Activated CD8-positive, alpha-beta T cell treated with anti-CD3 and anti-CD28 coated beads for 36 hours (primary cell): ENCODE results near the gene RBM47. TPM values are rescaled to one million over a fixed set of nuclear protein-coding genes. Genes with fewer than 3 reads are reported as not detected.
"Not testable (repeated sequence)": the region's sequence is repeated elsewhere in the genome, so short reads cannot be mapped to it uniquely, and the experiment has no call there.

Experiments used
- ATAC-seq: fragments of 200-7000 bp; cut with Tn5 transposase; one replicate; pipeline ENCODE4 v1.10.0; 2021; ENCODE audit warnings: mild to moderate bottlenecking, moderate library complexity
- CTCF ChIA-PET: fragments of 350-600 bp; sonication (Branson Sonifier 250); formaldehyde crosslinking; loops from one replicate; lab custom pipeline; 2021; ENCODE audit warnings: antibody characterized with exemption; lab: Charles Lee
- POLR2A ChIA-PET: fragments of 350-600 bp; sonication (Branson Sonifier 250); formaldehyde crosslinking; loops from one replicate; lab custom pipeline; 2021; ENCODE audit warnings: antibody characterized with exemption; lab: Charles Lee
- DNase-seq: peaks from one replicate; pipeline ENCODE4 v3.0.0-alpha.2; 2020
- H3K27ac Mint-ChIP-seq: one replicate; pipeline ENCODE4 v1.8.0; 2021; ENCODE audit warnings: mild to moderate bottlenecking, mixed read lengths
- H3K27me3 Mint-ChIP-seq: one replicate; pipeline ENCODE4 v1.8.0; 2021; ENCODE audit warnings: mixed read lengths
- H3K36me3 Mint-ChIP-seq: one replicate; pipeline ENCODE4 v1.8.0; 2021; ENCODE audit warnings: low read depth, mixed read lengths
- H3K4me1 Mint-ChIP-seq: one replicate; pipeline ENCODE4 v1.8.0; 2021; ENCODE audit warnings: low read depth, mixed read lengths
- H3K4me3 Mint-ChIP-seq: one replicate; pipeline ENCODE4 v1.8.0; 2021; ENCODE audit warnings: mild to moderate bottlenecking, moderate library complexity, mixed read lengths
- H3K9me3 Mint-ChIP-seq: one replicate; pipeline ENCODE4 v1.8.0; 2021; ENCODE audit warnings: mixed read lengths
- CTCF ChIP-seq: fragments of 200-600 bp; IDR thresholded peaks from one replicate; pipeline ENCODE4 v1.8.0; 2022; ENCODE audit warnings: antibody characterized with exemption, mild to moderate bottlenecking
- intact Hi-C: fragments of 100-400 bp; cut with micrococcal nuclease; formaldehyde crosslinking; loops from one replicate; pipeline ENCODE4 v1.10.0; 2022
- total RNA-seq, 2 experiments: library from RNA; stranded (reverse); gene quantifications; one replicate each; pipeline ENCODE4 v1.2.3, GENCODE V29; 2021

Gene RBM47
- total RNA-seq, 2 experiments from 2014 or later, result 0.13 to 0.74 TPM

DNA sequence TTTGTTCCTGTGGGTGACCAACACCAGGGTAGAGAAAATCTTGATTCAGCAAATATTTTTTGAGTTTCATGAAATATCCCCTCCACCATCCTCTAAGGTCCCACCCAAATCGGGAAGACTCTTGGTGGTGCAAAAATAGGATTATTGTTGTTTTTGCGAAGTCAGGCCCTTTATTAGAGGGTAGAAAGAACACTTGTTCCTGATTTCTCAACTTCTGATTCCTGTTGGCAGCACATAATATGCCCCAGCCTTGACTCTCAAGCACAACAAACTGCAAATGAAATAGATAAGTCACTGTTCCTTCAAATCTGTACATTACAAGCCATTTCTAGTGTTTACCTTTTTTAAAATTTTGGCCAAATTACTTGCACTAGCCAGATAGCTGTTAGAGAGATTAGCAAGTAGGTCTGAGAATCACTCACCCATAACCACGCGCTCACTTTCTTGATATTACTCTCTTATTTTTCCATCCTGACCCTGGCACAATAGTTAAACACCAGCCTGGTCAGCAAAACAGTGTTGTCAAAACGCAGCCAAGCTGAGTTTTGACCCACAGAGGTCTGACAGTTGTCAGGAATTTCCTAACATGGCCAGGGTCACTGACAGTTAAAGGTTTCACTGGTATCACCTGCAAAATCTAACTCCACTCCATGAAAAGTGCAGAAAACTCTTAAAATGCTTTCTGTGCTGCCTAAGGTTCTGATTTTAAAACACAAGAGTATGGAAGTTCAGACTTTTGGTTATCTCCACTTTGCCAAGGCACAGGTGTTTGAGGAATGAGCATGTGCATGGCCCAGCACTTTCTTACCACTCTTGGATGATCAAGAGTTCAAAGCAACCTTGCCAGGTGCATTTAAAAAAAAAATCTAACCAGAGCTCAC, 69.8 kb downstream of the RBM47 start:
- H3K4me3 Mint-ChIP-seq, result no peak overlapping the region
- intact Hi-C loops, result loop anchor here (10.0 kb wide), 1 partner anchor 155 kb away; no protein-coding TSS in a partner anchor
- H3K36me3 Mint-ChIP-seq, result no peaks in the 10 kb centered on the region

GRCh38 chr4:40557736-40558135, 71.9 kb downstream of the RBM47 start:
- Mint-ChIP-seq H3K4me1 (peaks cover 4% of the 10 kb centered on the region), H3K9me3 (no peaks in the 10 kb centered on the region), H3K27me3 (no peaks in the 10 kb centered on the region), H3K27ac (no peak overlapping the region), H3K36me3 (no peaks in the 10 kb centered on the region), H3K4me3 (no peak overlapping the region)
- ATAC-seq, result no peak
- ChIA-PET CTCF (interaction anchor here (1.0 kb wide), 1 partner anchor 283 kb away, joined by 3 read pairs; no protein-coding TSS in a partner anchor), POLR2A (no interaction called here)
- no peak for DNase-seq
- no peak for TF ChIP-seq CTCF
- intact Hi-C loops, result loop anchor here (10.0 kb wide), 1 partner anchor 157 kb away; no protein-coding TSS in a partner anchor

More for the DNA sequence above, 69.8 kb downstream of the RBM47 start:
- H3K4me1 Mint-ChIP-seq, result peaks cover 4% of the 10 kb centered on the region
- TF ChIP-seq CTCF, result no peak
- DNase-seq (no peak), ATAC-seq (no peak)
- ChIA-PET CTCF (no interaction called here), POLR2A (no interaction called here)
- H3K27me3 Mint-ChIP-seq, result no peaks in the 10 kb centered on the region
- H3K9me3 Mint-ChIP-seq, result no peaks in the 10 kb centered on the region
- H3K27ac Mint-ChIP-seq, result no peak overlapping the region

DNA sequence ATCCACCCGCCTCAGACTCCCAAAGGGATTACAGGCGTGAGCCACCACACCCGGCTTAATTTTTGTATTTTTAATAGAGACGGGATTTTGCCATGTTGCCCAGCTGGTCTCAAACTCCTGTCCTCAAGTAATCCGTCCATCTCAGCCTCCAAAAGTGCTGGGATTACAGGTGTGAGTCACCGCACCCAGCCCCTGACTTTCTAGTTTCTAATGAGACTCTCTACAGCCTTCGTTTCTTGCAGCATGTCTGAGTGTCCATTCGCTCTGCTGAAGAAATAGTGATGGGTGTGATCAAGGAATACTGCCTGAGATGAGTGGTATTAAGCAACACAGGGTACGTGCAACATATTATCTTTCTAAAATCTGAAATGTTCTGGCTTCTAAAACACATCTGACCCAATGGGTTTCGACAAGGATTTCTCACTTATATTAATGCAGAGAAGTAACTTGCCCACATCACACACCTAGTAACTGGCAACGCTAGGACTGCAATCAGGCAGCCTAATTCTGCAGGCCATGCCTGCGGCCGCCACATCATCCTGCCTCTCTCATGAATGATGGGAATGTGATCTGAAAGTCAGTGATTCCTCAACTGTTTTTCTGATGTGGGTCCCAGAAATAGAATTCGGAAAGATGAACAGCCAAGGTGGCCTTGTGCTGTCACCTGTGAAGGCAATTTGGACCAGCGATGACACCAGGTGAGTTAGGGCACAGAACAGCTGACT, 74.3 kb downstream of the RBM47 start:
- POLR2A ChIA-PET, result no interaction called here
- DNase-seq (no peak), ATAC-seq (no peak)
- H3K9me3 Mint-ChIP-seq, result no peaks in the 10 kb centered on the region
- no peak overlapping the region for H3K4me3 Mint-ChIP-seq
- H3K36me3 Mint-ChIP-seq, result no peaks in the 10 kb centered on the region
- TF ChIP-seq CTCF, result no peak
- H3K27ac Mint-ChIP-seq, result no peak overlapping the region
- CTCF ChIA-PET, result no interaction called here
- H3K4me1 Mint-ChIP-seq, result peaks cover 19% of the 10 kb centered on the region
- no peaks in the 10 kb centered on the region for H3K27me3 Mint-ChIP-seq
- intact Hi-C loops, result loop anchor here (10.0 kb wide), 1 partner anchor 159 kb away; no protein-coding TSS in a partner anchor

- ATAC-seq, H3K9me3 Mint-ChIP-seq, H3K36me3 Mint-ChIP-seq, H3K27ac Mint-ChIP-seq, DNase-seq, POLR2A ChIA-PET, CTCF ChIA-PET, H3K4me3 Mint-ChIP-seq, H3K27me3 Mint-ChIP-seq: not testable (repeated sequence)
- H3K4me1 Mint-ChIP-seq, result peaks cover 19% of the 10 kb centered on the region
- intact Hi-C loops, result loop anchor here (10.0 kb wide), 1 partner anchor 160 kb away; no protein-coding TSS in a partner anchor
Observed at GRCh38 chr4:40554641-40555040, 75.0 kb downstream of the RBM47 start.

- DNase-seq, result no peak
- H3K4me3 Mint-ChIP-seq, result no peak overlapping the region
- intact Hi-C loops, result loop anchor here (10.0 kb wide), 1 partner anchor 161 kb away; no protein-coding TSS in a partner anchor
- no peak overlapping the region for H3K27ac Mint-ChIP-seq
- CTCF ChIA-PET, result interaction anchor here (0.9 kb wide), 1 partner anchor 14 kb away, joined by 3 read pairs; no protein-coding TSS in a partner anchor
- no peaks in the 10 kb centered on the region for H3K27me3 Mint-ChIP-seq
- POLR2A ChIA-PET, result no interaction called here
- no peaks in the 10 kb centered on the region for H3K9me3 Mint-ChIP-seq
- peaks cover 19% of the 10 kb centered on the region for H3K4me1 Mint-ChIP-seq
- no peaks in the 10 kb centered on the region for H3K36me3 Mint-ChIP-seq
- no peak for TF ChIP-seq CTCF
- no peak for ATAC-seq
Observed at GRCh38 chr4:40553995-40554394, 75.7 kb downstream of the RBM47 start.
